ENCODE data around the gene PRKAG2. TPM values are rescaled to one million over a fixed set of nuclear protein-coding genes. Genes with fewer than 3 reads are reported as not detected.
A peak's percentile ranks its signal among the peaks of the same experiment; 100 is the strongest.

PRKAG2 gene
- total RNA-seq, 1 donor from 2014 or later = 35.4 TPM

DNA sequence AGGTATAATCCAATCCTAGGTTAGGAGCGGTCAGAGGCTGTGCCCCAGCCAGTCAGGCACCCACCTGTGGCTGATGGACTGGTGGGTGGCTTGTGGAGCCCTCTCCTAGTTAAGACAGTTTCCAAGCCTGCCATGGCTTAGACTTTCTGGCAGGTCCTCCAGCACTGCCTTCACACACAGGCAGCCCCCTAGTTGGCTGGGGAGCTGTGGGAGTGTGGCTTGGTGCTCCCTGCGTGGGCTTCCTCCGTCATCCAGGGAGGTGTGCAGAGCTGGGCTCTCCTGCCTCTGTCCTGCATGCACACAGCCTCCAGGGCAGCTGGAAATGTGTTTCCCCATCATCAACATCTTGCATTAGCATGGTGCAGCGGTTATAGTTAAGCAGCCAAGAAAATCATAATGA, 273.0 kb downstream of the PRKAG2 start:
- no peak for ATAC-seq
- Histone ChIP-seq H3K4me1 (peaks cover 13% of the 10 kb centered on the region), H3K9me3 (no peaks in the 10 kb centered on the region), H3K36me3 (peaks cover 4% of the 10 kb centered on the region), H3K4me3 (no peak overlapping the region), H3K27ac (no peak overlapping the region), H3K27me3 (ENCODE audit: low read depth) (no peaks in the 10 kb centered on the region)
- TF ChIP-seq, protein P1, sequence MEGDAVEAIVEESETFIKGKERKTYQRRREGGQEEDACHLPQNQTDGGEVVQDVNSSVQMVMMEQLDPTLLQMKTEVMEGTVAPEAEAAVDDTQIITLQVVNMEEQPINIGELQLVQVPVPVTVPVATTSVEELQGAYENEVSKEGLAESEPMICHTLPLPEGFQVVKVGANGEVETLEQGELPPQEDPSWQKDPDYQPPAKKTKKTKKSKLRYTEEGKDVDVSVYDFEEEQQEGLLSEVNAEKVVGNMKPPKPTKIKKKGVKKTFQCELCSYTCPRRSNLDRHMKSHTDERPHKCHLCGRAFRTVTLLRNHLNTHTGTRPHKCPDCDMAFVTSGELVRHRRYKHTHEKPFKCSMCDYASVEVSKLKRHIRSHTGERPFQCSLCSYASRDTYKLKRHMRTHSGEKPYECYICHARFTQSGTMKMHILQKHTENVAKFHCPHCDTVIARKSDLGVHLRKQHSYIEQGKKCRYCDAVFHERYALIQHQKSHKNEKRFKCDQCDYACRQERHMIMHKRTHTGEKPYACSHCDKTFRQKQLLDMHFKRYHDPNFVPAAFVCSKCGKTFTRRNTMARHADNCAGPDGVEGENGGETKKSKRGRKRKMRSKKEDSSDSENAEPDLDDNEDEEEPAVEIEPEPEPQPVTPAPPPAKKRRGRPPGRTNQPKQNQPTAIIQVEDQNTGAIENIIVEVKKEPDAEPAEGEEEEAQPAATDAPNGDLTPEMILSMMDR (IDR thresholded peaks at IDR 0.05) = no peak
- intact Hi-C loops (cut with DNase I) = no loop called here
- DNase-seq = no peak

DNA sequence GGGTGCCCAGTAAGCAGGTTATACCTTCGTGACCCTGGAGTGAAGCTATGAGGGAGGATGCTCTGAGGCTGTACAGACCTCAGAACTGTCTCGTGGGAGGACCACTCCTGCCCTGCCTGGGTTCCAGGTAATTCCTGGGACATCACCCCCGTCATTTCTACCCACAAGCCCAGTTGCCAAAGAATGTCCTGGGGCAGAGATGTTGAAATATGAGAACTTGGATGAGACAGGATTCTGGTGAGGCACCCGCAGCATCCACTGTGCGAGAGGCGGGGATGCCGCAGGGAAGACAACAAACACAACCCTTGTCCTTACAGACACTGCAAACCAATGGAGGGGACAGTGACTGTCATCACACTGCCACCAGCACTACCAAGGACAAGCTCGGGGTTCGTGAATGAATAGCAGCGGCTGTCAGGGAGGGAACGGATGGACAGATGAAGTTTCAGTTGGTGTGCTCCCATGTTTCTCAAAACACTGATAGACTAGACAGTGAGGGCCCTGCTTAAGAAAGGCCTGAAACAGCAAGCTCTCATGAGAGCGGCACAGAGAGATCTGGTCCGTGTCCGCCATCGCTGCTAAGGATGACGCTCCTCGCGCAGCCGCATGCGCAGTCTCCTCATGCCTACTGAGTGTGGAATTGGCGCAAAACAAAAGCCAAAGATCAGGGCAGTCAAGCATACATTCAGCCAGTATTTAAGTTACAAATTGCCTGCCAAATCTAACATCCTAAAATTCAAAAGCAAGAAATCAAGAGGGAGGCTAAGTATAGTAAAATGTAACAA, 275.2 kb downstream of the PRKAG2 start:
- ATAC-seq (no peak), DNase-seq (no peak)
- no peaks in the 10 kb centered on the region for H3K9me3 ChIP-seq
- H3K36me3 ChIP-seq = peaks cover 4% of the 10 kb centered on the region
- no peak overlapping the region for H3K4me3 ChIP-seq
- intact Hi-C loops (cut with DNase I) = no loop called here
- H3K27me3 ChIP-seq (ENCODE audit: low read depth) = no peaks in the 10 kb centered on the region
- H3K27ac ChIP-seq = no peak overlapping the region
- H3K4me1 ChIP-seq = peaks cover 13% of the 10 kb centered on the region
- TF ChIP-seq, protein P1 (IDR thresholded peaks at IDR 0.05) = no peak

DNA sequence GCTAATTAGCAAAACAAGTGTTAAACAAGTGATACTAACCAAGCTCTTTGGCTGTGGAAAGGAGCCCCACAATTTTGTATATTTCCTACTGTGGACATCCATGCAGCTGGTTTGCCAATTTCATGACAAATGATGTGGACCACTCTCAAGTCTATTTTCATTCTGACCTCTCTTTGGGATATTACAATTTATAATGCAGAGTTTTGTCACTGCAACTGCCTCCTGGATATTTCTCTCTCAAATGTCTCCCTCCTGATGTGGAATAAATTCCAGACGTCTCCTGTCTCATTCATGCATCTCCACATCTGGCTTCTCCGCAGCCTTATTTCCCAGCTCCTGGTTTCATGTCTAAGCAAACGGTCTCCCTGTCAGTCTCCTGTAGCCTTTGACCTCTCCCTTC, 276.6 kb downstream of the PRKAG2 start:
- peaks cover 13% of the 10 kb centered on the region for H3K4me1 ChIP-seq
- peaks cover 4% of the 10 kb centered on the region for H3K36me3 ChIP-seq
- no peaks in the 10 kb centered on the region for H3K9me3 ChIP-seq
- H3K27me3 ChIP-seq (ENCODE audit: low read depth) = no peaks in the 10 kb centered on the region
- H3K27ac ChIP-seq = no peak overlapping the region
- ATAC-seq (no peak), DNase-seq (no peak)
- H3K4me3 ChIP-seq = no peak overlapping the region
- intact Hi-C loops (cut with DNase I) = no loop called here
- TF ChIP-seq, protein P1 (IDR thresholded peaks at IDR 0.05) = no peak

DNA sequence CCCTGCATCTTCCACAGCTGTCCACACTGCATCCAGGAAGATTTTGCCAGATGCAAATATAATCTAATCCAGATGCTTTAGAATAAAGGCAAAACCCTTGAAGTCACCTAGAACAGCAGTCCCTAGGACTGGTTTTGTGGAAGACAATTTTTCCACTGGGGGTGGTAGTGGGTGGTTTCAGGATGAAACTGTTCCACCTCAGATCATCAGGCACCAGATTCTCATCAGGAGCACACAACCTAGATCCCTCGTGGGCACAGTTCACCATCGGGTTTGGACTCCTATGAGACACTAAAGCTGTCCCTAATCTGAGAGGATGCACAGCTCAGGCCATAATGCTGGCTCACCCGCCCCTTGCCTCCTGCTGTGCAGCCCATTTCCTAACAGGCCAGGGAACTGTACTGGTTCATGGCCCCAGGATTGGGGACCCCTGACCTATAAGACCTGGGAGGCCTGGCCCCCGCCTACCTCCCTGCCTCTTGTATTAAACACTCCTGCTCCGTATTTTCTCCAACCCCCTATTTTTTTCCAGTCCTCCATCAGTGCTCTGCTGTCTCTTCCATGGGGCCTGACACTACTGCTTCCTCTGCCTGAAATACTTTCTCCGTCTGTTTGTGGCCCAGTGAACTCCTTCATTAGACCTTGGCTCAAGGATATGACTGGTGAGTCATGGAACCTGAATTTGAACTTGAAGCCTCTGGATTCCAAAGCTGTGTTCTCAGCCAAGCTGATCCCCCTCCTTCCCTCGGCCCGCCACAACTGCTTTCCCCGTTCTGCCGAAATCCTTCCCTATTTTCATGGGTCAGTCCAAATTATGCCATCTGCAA, 277.3 kb downstream of the PRKAG2 start:
- H3K4me1 ChIP-seq = peaks cover 13% of the 10 kb centered on the region
- no peaks in the 10 kb centered on the region for H3K27me3 ChIP-seq (ENCODE audit: low read depth)
- ATAC-seq (peak; percentile 69 to 78), DNase-seq (no peak)
- no peaks in the 10 kb centered on the region for H3K9me3 ChIP-seq
- TF ChIP-seq, protein P1 (IDR thresholded peaks at IDR 0.05) = no peak
- no peak overlapping the region for H3K4me3 ChIP-seq
- H3K36me3 ChIP-seq = peaks cover 7% of the 10 kb centered on the region
- H3K27ac ChIP-seq = peak overlapping the region; percentile 47
- intact Hi-C loops (cut with DNase I) = no loop called here

DNA sequence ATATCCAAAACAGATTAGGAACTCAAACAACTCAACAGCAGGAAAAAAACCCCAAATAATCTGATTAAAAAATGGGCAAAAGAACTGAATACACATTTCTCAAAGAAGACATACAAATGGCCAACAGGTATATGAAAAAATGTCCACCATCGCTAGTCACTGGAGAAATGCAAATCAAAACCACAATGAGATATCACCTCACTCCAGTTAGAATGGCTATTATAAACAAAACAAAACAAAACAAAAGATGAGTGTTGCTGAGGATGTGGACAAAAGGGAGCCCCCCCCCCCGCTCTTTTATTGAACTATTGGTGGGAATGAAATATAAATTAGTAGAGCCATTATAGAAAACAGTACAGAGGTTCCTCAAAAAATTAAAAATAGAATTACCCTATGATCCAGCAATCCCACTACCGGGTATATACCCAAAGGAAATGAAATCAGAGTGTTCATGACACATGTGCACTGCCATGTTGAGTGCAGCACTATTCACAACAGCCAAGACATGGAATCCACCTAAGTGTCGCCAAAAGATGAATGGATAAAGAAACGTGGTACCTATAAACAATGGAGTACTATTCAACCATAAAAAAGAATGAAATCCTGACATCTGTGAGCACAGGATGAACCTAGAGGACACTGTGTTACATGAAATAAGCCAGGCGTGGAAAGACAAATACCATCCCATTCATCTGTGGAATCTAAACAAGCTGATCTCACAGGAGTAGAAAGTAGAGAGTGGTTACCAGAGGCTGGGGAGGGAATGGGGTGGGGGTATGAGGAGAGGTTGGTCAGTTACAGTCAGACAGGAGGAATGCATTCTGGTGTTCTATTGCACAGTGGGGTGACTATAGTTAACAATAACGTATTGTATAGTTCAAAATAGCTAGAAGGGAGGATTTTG, 279.1 kb downstream of the PRKAG2 start:
- Histone ChIP-seq H3K9me3 (no peaks in the 10 kb centered on the region), H3K4me1 (peaks cover 13% of the 10 kb centered on the region), H3K36me3 (peaks cover 17% of the 10 kb centered on the region), H3K27ac (no peak overlapping the region), H3K27me3 (ENCODE audit: low read depth) (no peaks in the 10 kb centered on the region), H3K4me3 (no peak overlapping the region)
- intact Hi-C loops (cut with DNase I) = no loop called here
- TF ChIP-seq, protein P1 (IDR thresholded peaks at IDR 0.05) = no peak
- DNase-seq (no peak), ATAC-seq (no peak)

All from lower lobe of right lung (tissue), 2 donors.